Prostate gland (tissue), 2 donors: Measurements from ENCODE around the gene WDR19. TPM values are rescaled to one million over a fixed set of nuclear protein-coding genes. Genes with fewer than 3 reads are reported as not detected.

Experiments
- DNase-seq: peaks from one replicate; pipeline ENCODE4 v3.0.0-alpha.2; 2019; ENCODE audit warnings: low spot score
- H3K27ac ChIP-seq, 2 donors: fragments of 200-600 bp; sonication (generic); 2 replicates each; pipeline ENCODE4 v1.5.1; 2017 to 2019
- H3K27me3 ChIP-seq: fragments of 200-600 bp; sonication (generic); replicated peaks from 2 replicates; pipeline ENCODE4 v1.5.1; 2019; ENCODE audit not compliant: insufficient read depth
- H3K36me3 ChIP-seq, 2 donors: fragments of 200-600 bp; sonication (generic); 1 replicate in 1 of 2; 2 replicates in 1 of 2; pipeline versions ENCODE4 v1.5.1 to v1.8.1; 2017 to 2019
- H3K4me1 ChIP-seq: fragments of 200-600 bp; sonication (generic); replicated peaks from 2 replicates; pipeline ENCODE4 v1.5.1; 2019
- H3K4me3 ChIP-seq, 2 donors: fragments of 200-600 bp; sonication (generic); 2 replicates each; pipeline ENCODE4 v1.5.1; 2017 to 2019
- H3K9me3 ChIP-seq: fragments of 200-600 bp; sonication (generic); 2 replicates; pipeline ENCODE4 v1.5.1; 2017
- CTCF ChIP-seq, 4 experiments: fragments of 200-600 bp in 2 of 4; fragments of 450-650 bp in 2 of 4; sonication (generic) in 2 of 4; IDR thresholded peaks; 1 replicate in 3 of 4; 2 replicates in 1 of 4; pipeline ENCODE4 v1.5.1; 2016 to 2019; ENCODE audit warnings: antibody characterized with exemption in 4 of 4, mild to moderate bottlenecking in 2 of 4, moderate library complexity in 2 of 4
- POLR2A ChIP-seq: fragments of 450-650 bp; IDR thresholded peaks from one replicate; pipeline ENCODE4 v1.6.1; 2016; ENCODE audit warnings: antibody characterized with exemption, mild to moderate bottlenecking
- POLR2AphosphoS5 ChIP-seq: sonication (generic); formaldehyde crosslinking; IDR thresholded peaks from one replicate; pipeline ENCODE4 v1.6.1; 2017; ENCODE audit warnings: antibody characterized with exemption
- WGBS: methylation state at CpG from one replicate; pipeline ENCODE4 v1.1.5; 2018; 5-methylcytosine and 5-hydroxymethylcytosine counted together
- intact Hi-C: fragments of 100-400 bp; cut with DNase I; formaldehyde crosslinking; loops from one replicate; pipeline ENCODE4 v1.14.2; 2022
- total RNA-seq, 2 donors: library from RNA; depleted of rRNA; stranded (reverse); fragments of >200 nt; gene quantifications; one replicate each; pipeline ENCODE4 v1.1.0, GENCODE V29; 2016

WDR19 gene
- total RNA-seq, 2 donors from 2014 or later = 27.3 to 42.5 TPM

- intact Hi-C loops = no loop called here
- H3K4me1 ChIP-seq = no peaks in the 10 kb centered on the region
- DNase-seq = no peak
- H3K4me3 ChIP-seq = no peak overlapping the region
- TF ChIP-seq POLR2AphosphoS5 (no peak), POLR2A (no peak), CTCF (IDR thresholded peaks at IDR 0.05) (no peak)
- no peak overlapping the region for H3K27ac ChIP-seq
- no peaks in the 10 kb centered on the region for H3K9me3 ChIP-seq
- peaks cover 0 to 2% of the 10 kb centered on the region in 2 donors for H3K36me3 ChIP-seq
- 91% methylated on average over 9 of the region's 9 CpGs for WGBS
- H3K27me3 ChIP-seq = no peaks in the 10 kb centered on the region
These were observed 96.1 kb downstream of the WDR19 start for GRCh38 chr4:39278476-39278875.

DNA sequence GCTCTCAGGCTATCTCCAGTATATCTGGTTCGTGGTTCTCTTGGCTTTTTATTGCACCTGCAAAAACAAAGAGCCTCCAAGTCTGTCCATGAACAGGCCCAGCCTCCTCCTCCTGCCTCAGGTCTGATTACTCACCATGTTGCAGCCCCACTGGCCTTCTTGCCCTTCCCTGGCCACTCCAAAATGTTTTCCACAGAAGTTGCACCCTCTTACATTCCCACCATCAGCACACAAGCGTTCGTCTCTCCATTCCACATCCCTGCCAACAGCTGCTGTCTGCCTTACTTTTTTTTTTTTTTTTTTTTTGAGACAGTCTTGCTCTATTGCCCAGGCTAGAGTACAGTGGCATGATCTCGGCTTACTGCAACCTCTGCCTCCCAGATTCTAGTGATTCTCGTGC, 97.1 kb downstream of the WDR19 start:
- Histone ChIP-seq H3K27ac (no peak overlapping the region), H3K27me3 (no peaks in the 10 kb centered on the region), H3K36me3 (no peaks in the 10 kb centered on the region), H3K4me1 (no peaks in the 10 kb centered on the region), H3K4me3 (no peak overlapping the region), H3K9me3 (no peaks in the 10 kb centered on the region)
- intact Hi-C loops = no loop called here
- DNase-seq = no peak
- WGBS = 79% methylated on average over 5 of the region's 5 CpGs
- TF ChIP-seq POLR2A = no peak
- no peak for TF ChIP-seq CTCF (IDR thresholded peaks at IDR 0.05)
- TF ChIP-seq POLR2AphosphoS5 = no peak

GRCh38 chr4:39280770-39281169, 98.4 kb downstream of the WDR19 start:
- 95% methylated on average over 2 of the region's 2 CpGs for WGBS
- intact Hi-C loops = no loop called here
- no peaks in the 10 kb centered on the region for H3K36me3 ChIP-seq

DNA sequence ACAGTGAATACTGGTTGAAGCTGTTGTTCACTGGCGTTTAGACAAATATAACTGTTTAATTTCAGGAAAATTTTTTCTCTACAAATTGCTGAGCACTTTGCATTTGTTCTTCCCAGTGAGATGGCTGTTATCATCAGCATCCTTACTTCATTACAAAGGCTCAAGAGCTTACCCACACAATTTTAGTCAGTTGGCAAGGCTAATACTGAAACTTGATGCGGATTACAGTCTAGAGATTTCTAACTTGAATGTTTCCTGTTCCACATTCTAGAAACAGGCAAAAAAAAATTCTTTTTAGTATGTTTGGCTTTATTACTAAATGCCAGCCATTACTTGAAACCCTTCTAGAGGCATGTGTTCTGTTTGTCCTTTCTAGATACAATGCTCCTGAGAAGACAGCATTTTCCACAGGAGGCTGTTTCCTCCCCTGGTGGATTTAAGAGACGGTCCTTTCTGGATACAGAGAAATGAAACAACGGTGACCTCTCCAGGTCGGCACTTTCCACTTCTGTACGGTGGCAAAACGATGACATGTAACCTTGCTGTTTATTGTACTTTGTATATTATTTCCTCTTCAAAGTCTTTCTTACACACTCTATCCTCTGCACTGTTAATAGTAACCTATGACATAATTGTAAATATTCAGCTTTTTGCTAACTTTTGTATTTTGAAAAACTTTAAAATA, 102.9 kb downstream of the WDR19 start:
- peaks cover 0 to 7% of the 10 kb centered on the region in 2 donors for H3K36me3 ChIP-seq
- no peaks in the 10 kb centered on the region for H3K9me3 ChIP-seq
- WGBS = 74% methylated on average over 7 of the region's 7 CpGs
- H3K27ac ChIP-seq = no peak overlapping the region
- H3K27me3 ChIP-seq = no peaks in the 10 kb centered on the region
- TF ChIP-seq POLR2AphosphoS5 (no peak), POLR2A (no peak)
- DNase-seq = no peak
- intact Hi-C loops = no loop called here
- H3K4me3 ChIP-seq = no peak overlapping the region
- no peaks in the 10 kb centered on the region for H3K4me1 ChIP-seq

More at GRCh38 chr4:39280770-39281169, 98.4 kb downstream of the WDR19 start:
- no peaks in the 10 kb centered on the region for H3K27me3 ChIP-seq
- H3K4me1 ChIP-seq = no peaks in the 10 kb centered on the region
- H3K9me3 ChIP-seq = no peaks in the 10 kb centered on the region
- DNase-seq = no peak
- H3K4me3 ChIP-seq = no peak overlapping the region
- TF ChIP-seq POLR2A (no peak), CTCF (IDR thresholded peaks at IDR 0.05) (no peak), POLR2AphosphoS5 (no peak)
- no peak overlapping the region for H3K27ac ChIP-seq

DNA sequence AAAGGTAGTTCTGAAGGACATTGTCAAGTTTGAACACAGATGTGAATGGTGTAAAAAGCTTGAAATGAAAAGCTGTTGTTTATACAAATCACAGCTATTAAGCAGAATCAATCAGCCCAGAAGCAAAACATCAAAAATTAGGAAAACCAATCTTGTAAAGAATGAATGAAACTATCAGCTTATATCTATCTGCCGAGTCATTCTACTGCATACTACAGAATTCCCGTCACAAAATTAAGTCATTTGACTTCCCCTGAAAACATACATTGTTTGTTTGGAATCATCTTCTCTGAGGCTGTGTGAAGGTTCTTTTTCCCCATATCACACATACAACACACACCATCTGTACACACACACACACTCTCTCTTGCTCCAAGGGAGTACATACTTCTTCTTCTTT, 103.5 kb downstream of the WDR19 start:
- WGBS = 88% methylated on average over 2 of the region's 2 CpGs
- Histone ChIP-seq H3K4me3 (no peak overlapping the region), H3K9me3 (no peaks in the 10 kb centered on the region), H3K4me1 (no peaks in the 10 kb centered on the region), H3K27me3 (no peaks in the 10 kb centered on the region), H3K36me3 (peaks cover 0 to 7% of the 10 kb centered on the region in 2 donors), H3K27ac (no peak overlapping the region)
- intact Hi-C loops = no loop called here
- TF ChIP-seq CTCF (IDR thresholded peaks at IDR 0.05) (no peak), POLR2AphosphoS5 (no peak), POLR2A (no peak)
- no peak for DNase-seq
